Measurements from ENCODE around the gene FUCA1. TPM values are rescaled to one million over a fixed set of nuclear protein-coding genes. Genes with fewer than 3 reads are reported as not detected.
A peak's percentile ranks its signal among the peaks of the same experiment; 100 is the strongest.
"Not testable (repeated sequence)": the region's sequence is repeated elsewhere in the genome, so short reads cannot be mapped to it uniquely, and the experiment has no call there.

The FUCA1 gene
- total RNA-seq, 1 experiment from 2014 or later, result 2.3 TPM

DNA sequence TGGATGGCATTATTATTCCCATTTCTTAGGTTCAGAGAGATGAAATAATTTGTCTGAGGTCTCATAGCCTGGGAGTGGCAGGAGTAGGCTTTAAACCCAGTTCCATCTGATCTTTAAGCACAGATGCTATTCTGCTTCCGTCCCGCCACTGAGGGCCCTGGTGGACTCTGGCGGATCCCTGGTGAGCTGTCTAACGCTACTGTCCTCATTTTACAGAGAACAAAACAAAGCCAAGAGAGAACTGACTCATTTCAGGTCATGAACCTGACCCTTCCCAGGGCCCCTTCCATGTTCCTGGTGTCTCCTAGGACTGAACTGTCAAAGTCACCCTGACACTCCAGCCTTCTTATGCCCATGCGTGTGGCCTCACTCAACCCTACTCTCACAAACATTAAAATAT, 64.4 kb downstream of the FUCA1 start:
- no peak for DNase-seq (ENCODE audit: low read depth)

- not testable (repeated sequence) for DNase-seq (ENCODE audit: low read depth)
These were observed 65.2 kb downstream of the FUCA1 start for GRCh38 chr1:23802809-23803342.

GRCh38 chr1:23801876-23802275, 66.2 kb downstream of the FUCA1 start:
- DNase-seq (ENCODE audit: low read depth), result no peak

DNA sequence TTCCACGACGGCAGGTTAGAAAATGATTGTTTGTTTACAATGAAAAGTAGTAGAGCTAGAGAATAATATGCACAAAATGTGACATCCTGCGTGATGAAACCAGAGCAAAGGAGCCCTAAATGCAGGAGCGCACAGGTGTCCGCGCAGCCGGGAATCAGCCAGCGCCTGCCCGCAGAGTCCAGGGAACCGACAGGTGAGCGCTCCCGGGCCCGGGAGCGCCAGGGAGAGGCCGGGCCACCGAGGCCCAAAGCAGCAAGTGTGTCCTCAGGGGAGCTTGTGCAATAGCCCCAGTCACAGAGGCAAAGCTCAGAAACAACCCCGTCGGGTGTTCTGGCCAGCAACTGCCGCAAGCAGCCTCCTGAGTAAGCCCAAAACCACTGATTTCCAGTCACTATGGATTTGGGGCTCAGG, 66.7 kb downstream of the FUCA1 start:
- DNase-seq (ENCODE audit: low read depth), result no peak

DNA sequence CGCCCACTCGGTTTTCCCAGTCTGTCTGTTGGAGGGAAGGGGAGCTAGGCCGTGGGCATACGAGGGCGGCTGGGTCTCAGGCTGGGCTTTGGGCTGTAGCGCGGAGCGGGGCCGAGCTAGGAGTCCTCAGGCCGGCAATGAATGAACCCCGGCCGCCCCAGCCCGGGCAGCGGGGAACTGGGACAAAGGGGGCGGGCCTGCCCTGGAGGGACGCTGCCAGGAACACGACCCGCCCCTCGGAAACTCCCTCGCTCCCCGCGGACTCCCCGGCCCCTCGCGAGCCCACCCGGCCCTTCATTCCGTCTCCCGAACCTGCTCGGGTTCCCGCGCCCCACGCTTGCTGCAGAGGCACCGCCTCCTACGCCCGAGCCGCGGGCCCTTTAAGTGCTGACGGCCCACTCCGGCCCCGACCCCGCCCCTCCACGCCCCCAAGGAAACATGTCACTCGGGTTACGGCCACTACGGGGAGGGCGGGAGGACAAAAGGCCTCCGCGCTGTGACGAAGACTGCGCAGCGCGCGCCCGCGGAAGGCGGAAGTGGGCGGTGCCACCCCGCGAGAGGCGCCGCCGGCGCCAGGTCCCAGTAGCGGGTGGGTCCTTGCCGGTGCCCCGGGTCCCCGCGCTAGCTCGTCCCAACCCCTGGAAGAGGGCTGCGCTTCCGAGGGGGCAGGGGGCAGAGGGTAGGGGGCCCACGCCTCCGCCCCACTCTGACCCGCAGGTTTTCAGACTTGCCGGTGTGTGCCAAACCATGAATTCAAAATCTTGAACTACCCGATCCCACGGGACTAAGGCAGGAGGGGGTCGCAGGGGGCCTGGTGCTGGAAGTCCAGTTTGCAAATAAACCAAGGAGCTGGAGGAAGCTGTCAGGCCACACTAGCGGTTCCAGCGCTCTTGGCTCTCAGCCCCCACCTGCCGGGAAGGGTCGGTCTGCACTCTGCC, 67.4 kb downstream of the FUCA1 start, which contains the start of gene GALE:
GALE (minus strand) TSS at position 355 of the 938 bp plus-strand sequence. CDS start 1,747 bp downstream, outside the sequence.
- peak; percentile 91 for DNase-seq (ENCODE audit: low read depth)

GRCh38 chr1:23799570-23800399, 68.3 kb downstream of the FUCA1 start:
- DNase-seq (ENCODE audit: low read depth), result peak; percentile 96

DNA sequence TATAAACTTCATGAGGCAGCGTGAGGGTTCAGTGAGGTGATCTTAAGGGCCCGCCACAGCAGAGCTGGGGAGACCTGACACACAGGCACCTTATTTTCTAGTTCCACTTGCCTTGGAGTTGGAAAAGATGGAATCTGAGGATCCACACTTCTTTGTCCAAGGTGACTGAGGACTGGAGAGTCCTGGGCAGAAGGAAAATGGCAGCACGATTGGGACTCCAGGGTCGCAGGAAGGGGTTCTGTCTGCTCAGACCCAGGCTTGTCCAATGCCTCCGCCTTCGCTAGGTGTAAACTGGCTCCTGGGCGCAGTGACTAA, 68.9 kb downstream of the FUCA1 start:
- no peak for DNase-seq (ENCODE audit: low read depth)

- DNase-seq (ENCODE audit: low read depth), result no peak
These were observed 69.4 kb downstream of the FUCA1 start for GRCh38 chr1:23798662-23799142.

DNA sequence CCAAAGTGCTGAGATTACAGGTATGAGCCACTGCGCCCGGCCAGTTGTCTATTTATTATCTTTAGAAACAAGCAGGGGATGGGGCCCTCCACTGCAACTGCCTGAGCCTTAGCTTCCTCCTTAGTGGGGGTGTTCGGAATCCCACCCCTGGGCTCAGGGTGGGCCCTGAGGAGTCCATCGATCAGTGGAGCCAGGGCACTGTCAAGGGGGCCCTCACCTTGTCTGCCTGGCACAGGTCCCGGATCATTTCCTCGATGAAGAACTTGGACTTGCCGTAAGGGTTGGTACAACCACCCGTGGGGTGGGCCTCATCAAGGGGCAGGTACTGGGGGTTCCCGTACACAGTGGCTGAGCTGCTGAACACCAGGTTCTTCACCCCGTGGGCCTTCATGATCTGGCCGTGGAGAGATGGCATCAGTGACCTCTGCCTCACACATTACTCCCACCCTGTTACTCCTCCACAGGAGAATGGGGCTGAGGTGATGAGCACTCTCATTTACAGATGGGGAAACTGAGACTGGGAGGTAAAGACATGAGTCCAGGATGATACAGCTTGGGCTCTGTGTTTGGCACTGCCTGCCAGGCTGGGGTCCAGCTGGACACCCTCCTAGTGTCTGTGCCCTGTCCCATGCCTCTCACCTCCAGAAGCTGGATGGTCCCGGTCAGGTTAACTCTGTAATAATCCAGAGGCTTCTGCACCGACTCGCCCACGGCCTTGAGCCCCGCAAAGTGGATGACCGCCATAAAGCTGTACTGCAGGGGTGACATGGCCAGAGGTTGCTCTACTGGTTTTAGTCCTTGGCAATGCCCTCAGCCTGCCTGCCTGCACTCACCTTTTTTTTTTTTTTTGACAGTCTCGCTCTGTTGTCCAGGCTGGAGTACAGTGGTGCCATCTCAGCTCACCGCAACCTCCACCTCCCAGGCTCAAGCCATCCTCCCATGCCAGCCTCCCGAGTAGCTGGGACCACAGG, 70.3 kb downstream of the FUCA1 start:
- no peak for DNase-seq (ENCODE audit: low read depth)

DNA sequence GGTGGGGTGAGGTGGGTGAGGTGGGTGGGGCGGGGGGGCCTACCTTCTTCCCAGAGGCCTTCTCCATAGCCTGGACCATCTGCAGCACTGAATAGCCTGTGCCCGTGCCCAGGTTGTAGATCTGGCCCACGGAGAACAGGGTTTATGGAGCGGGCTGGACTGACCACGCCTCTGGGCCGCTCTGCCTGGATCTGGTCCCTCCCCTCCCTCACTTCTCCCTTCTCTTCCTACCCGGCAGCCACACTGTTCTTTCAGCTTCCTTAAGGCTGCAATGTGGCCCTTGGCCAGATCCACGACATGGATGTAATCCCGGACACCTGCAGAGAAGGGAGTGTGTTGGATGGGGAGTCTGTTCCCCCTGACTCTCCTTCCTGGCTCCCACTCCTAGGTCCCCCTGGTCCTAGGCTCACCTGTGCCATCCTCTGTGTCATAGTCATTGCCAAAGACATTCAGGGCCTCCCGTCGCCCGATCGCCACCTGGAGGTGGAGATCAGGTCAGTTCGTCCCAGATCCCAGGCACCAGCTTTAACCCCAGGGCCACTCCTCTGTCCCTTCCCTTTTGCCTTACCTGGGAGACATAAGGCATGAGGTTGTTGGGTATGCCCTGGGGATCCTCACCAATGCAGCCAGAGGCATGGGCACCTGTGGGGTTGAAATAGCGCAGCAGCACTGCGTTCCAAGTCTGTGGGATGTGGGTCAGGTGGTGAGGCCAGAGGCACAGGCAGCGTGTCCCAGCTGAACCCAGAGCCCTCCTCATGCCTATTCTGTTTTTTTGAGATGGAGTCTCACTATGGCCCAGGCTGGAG, 71.4 kb downstream of the FUCA1 start:
- no peak for DNase-seq (ENCODE audit: low read depth)

DNA sequence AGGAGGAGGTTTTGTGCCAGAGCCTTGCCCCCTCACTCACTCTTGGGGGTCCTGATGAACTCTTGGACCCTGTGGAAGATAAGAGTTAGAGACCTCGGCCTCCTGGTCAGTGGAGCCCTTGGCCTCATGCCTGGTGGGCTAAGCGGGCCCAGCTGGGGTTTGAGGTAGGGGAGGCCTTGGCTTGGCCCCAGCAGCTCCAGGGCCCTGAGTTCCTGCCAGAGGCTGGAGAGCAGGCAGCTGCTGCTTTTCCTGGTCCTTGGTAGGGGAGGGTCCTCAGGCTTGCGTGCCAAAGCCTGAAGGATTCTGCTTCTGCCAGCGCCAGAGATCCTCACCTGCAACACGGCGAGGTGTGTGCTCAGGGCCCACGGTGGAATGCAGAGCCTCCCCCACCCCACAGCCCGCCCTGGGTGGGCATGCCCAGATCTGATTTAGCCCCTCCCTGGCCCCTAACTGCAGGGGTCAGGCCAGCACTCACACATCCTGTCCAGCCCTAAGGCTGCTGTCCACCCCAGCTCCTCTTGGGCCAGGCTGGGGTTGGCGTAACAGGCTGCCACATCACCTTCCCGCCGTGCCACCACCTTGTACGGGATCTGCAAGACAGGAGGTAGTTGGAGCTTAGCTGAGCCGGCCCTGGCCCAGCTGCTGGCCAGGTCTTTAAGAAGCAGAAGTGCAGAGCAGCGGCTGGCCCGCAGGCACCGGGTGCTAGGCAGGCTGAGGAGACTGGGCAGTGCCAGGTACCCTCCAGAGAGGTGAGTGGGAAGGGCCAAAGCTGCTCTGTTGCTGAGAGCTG, 72.2 kb downstream of the FUCA1 start:
- no peak for DNase-seq (ENCODE audit: low read depth)

Other genes starting within 250 kb of the FUCA1 start
- 2,017 and 2,289 TPM in 2 replicates for gene RPL11, start 176.5 kb downstream of the FUCA1 start, total RNA-seq (2014; rRNA removed; shearing (Covaris generic))
- gene ELOA, start 124.8 kb downstream of the FUCA1 start, total RNA-seq (2014; rRNA removed; shearing (Covaris generic)), result 86.5 and 105 TPM in 2 replicates
- gene PITHD1, start 89.9 kb downstream of the FUCA1 start, total RNA-seq (2014; rRNA removed; shearing (Covaris generic)), result 124 and 129 TPM in 2 replicates
- 165 and 186 TPM in 2 replicates for gene LYPLA2, start 77.1 kb downstream of the FUCA1 start, total RNA-seq (2014; rRNA removed; shearing (Covaris generic))
- 144 and 146 TPM in 2 replicates for gene GALE, start 67.5 kb downstream of the FUCA1 start, total RNA-seq (2014; rRNA removed; shearing (Covaris generic))
- gene HMGCL, start 42.9 kb downstream of the FUCA1 start, total RNA-seq (2014; rRNA removed; shearing (Covaris generic)), result 9.0 and 9.9 TPM in 2 replicates
- gene CNR2, start 45.1 kb upstream of the FUCA1 start, total RNA-seq (2014; rRNA removed; shearing (Covaris generic)), result not detected in 2 replicates
- gene PNRC2, start 91.5 kb upstream of the FUCA1 start, total RNA-seq (2014; rRNA removed; shearing (Covaris generic)), result 65.5 and 326 TPM in 2 replicates
- gene SRSF10, start 112.0 kb upstream of the FUCA1 start, total RNA-seq (2014; rRNA removed; shearing (Covaris generic)), result 85.7 and 113 TPM in 2 replicates
- 0.97 and 1.5 TPM in 2 replicates for gene MYOM3, start 243.8 kb upstream of the FUCA1 start, total RNA-seq (2014; rRNA removed; shearing (Covaris generic))